Erythroblast (primary cell): ENCODE data around the gene FAM153A.
"Not testable (repeated sequence)": the region's sequence is repeated elsewhere in the genome, so short reads cannot be mapped to it uniquely, and the experiment has no call there.

Experiments
- DNase-seq, 2 experiments: peaks; one replicate each; lab custom pipeline; 2025; lab: John Stamatoyannopoulos, UW

FAM153A gene

DNA sequence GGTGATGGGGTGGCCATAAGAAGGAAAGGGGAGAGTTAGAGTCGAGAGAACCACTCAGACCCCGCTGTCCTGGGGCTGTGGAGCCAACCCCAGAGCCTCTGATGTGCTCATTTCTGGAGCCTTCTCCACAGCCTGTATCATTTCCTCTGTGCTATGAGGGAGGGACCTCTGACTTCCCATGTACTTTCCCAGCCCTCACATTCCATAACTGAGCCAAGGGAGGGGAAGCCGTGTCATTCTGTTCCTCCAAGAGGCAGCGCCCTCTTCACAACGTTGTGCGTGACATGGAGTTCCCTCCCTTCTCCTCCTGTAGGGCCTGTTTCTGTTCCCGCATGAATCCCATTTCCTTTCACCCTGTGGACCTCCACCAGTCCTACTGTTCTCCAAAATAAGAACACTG, 57.8 kb downstream of the FAM153A start:
- not testable (repeated sequence) for DNase-seq

DNA sequence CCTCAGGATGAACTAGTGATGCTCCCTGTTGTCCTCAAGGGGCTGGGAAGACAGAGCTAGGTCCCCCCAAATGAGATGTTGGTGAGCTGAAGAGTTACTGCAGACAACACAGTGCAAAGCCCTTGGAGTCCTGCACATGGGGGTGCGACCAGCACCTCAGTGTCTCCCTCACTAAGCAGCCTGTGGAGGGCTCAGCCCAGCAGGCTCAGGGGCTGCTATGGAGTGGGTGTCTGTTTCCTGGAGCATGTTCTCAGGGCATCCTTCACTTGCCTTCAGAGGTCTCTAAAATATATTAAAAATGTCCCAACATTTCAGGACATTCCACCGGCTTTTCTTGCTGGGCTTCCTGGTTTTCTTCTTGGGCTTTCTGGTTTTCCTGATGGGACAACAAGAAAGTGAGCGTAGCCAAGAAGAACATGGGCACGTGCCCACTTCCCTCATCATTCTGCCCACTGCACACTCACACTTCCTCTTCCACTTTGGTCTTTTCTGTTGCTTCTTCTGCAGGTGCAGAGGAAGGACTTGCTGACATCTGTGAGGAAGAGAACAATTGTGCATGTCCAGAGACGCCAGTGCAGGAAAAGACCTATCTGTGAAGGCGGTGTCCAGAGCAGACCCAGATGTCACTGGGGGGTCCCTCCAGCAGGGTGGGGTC, 58.7 kb downstream of the FAM153A start:
- DNase-seq = not testable (repeated sequence)

DNA sequence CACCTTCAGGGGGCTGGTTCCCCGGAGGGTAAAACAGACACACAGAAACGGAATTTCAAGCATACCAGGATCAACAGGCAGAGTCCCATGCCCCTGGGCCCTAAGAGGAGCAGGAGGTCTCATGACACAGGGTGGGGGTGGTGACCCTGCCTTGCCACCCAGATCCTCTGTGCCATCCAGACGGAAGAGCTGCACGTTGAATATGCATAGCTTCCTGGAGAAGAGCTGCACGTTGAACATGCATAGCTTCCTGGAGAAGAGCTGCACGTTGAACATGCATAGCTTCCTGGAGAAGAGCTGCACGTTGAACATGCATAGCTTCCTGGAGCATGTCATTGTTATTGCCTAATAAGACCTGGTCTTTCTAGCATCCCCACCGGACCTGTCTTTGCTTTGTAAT, 59.9 kb downstream of the FAM153A start:
- not testable (repeated sequence) for DNase-seq

DNA sequence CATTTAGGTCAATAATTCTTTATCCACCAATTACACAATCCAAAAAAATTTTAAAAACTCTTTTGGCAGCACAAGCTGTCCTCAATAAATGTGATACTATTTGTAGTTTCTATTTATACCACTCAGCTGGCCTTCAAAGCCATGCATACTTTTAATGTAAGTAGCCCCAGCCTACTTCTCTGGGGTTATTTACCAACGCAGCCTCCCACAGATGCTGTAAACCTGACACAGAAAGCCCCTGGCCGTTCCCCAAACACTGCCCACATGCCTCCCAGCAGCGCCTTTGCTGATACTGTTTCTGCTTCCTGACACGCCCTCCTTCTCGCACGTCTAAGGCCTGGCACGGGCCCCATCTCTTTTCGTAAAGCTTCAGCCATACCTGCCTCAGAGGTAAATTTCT, 62.7 kb downstream of the FAM153A start:
- not testable (repeated sequence) for DNase-seq

DNA sequence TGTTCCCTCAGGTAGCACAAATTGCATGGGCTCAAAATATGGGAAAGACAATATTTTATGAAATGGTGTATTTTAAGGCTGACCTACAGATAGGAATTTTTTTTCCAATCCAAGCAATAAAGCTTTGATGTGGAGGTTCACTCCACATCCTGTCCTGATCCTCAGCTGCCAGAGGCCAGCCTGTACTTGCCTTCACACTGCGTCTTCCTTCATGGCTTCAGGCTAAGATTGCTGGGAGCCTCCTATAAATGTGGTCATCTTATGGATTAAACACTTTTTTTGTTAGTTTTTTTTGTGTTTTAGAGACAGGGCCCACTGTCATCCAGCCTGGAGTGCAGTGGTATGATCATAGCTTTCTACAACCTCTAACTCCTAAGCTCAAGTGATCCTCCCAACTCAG, 67.3 kb downstream of the FAM153A start:
- not testable (repeated sequence) for DNase-seq

DNA sequence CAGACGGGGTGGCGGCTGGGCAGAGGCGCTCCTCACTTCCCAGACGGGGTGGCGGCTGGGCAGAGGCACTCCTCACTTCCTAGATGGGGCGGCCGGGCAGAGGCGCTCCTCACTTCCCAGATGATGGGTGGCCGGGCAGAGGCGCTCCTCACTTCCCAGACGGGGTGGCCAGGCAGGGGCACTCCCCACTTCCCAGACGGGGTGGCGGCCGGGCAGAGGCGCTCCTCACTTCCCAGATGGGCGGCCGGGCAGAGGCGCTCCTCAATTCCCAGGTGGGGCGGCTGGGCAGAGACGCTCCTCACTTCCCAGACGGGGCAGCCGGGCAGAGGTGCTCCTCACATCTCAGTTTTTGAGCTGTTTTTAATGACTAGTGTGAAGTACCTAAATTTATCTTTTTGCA, 86.6 kb downstream of the FAM153A start:
- not testable (repeated sequence) for DNase-seq

DNA sequence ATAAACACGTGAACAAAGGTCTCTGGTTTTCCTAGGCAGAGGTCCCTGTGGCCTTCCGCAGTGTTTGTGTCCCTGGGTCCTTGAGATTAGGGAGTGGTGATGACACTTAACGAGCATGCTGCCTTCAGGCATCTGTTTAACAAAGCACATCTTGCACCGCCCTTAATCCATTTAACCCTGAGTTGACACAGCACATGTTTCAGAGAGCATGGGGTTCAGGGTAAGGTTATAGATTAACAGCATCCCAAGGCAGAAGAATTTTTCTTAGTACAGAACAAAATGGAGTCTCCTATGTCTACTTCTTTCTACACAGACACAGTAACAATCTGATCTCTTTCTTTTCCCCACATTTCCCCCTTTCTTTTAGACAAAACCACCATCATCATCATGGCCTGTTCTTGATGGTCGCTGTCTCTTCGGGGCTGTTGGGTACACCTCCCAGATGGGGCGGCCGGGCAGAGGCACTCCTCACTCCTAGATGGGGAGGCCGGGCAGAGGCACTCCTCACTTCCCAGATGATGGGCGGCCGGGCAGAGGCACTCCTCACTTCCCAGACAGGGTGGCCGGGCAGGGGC, 87.3 kb downstream of the FAM153A start:
- not testable (repeated sequence) for DNase-seq

DNA sequence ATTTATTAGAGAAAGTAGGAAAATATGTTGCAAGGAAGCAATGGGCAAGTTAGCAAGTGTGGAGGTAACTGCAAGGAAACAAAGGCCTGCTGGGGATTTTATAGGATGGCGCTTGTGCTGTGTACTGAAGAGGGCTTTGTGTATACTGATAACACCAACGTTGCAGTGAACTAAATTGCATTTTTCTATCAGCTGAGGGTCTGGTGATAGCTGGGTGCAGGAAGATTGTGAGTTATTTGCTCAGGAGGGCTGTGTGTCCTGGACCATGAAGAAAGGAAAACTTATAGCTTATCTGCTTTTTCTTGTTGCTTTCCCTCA, 88.2 kb downstream of the FAM153A start:
- DNase-seq = not testable (repeated sequence)

DNA sequence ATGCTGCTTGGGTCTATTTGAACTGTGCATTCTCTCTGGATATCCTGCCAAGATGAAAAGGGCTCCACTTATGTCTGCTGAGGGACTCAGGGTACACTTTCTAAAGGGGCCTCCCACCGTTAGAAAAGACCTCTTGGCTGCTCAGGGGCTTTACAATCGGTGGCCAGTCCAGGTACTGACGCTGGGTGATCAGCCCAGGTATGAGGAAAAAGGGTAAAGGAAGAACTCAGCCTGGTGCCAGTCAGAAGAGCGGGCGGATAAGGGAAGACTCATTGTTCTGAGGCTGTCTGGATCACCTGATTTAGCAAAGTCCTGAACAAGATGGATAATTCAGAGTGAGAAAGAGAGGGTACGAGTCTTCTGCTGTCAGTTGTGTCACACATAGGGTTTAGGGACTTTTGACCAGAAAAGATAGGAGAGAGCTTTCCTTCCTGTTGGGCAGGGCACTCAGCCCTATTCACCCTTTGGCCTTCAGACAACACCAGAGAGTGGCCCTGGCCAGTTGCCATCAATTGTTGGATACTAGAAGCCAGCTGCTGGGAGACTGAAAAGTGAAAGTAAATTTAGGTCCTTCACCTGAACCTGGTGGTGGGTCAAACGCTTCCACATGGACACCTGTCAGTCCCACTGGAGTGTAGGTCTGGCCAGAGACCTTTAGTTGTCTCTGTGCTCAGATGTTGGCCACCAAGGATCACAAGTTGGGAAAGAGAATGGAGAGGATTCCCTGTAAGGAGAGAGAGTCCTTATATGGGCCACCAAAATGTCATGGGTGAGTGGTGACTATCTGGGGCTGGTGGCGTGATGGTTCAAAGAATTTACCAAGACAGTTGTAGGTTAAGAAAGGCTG, 88.8 kb downstream of the FAM153A start:
- DNase-seq = not testable (repeated sequence)

DNA sequence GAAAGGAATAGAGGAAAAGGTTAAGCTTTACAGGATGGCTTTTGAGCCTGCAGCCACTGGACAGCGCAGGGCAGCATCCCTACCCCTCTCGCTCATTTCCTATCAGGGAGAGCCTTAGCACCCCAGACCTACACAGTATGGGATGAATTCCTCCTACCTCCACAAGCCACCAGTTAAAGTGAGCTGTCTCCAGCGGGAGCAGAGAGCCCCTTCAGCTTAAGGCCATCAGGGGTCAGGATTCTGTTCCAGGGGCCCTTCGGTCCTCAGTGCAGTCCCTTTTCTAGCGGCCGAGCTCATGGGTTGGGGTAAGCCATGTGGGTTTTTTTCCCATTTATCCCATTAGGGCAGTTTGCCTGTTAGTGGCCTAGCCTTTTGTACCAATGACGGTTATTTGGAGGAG, 89.7 kb downstream of the FAM153A start:
- DNase-seq = not testable (repeated sequence)

DNA sequence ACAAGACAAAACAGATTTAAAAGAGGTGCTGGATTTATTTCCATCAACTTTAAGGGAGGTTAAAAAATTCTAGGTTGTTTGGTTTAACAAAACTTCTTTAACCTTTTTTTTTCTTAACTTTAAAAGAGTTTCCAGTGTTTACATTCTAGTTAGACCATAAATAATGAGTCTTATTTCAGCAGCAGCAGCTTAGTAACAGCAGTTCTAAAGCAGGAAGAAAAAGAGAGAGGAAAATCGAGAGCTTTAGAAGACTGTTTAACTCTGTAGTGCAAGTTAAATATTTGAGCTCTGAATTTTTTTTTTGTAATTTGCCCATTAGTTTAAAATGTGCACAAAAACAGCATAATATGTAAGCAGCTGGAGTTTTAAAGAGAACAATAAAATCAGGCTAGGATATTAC, 90.2 kb downstream of the FAM153A start:
- DNase-seq = not testable (repeated sequence)

DNA sequence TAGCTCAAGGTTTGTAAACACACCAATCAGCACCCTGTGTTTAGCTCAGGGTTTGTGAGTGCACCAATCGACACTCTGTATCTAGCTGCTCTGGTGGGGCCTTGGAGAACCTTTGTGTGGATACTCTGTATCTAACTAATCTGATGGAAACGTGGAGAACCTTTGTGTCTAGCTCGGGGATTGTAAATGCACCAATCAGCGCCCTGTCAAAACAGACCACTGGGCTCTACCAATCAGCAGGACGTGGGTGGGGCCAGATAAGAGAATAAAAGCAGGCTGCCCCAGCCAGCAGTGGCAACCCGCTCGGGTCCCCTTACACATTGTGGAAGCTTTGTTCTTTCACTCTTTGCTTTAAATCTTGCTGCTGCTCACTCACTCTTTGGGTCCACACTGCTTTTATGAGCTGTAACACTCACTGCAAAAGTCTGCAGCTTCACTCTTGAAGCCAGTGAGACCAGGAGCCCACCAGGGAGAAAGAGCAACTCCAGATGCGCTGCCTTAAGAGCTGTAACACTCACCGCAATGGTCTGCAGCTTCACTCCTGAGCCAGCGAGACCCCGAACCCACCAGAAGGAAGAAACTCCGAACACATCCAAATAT, 93.6 kb downstream of the FAM153A start:
- not testable (repeated sequence) for DNase-seq

DNA sequence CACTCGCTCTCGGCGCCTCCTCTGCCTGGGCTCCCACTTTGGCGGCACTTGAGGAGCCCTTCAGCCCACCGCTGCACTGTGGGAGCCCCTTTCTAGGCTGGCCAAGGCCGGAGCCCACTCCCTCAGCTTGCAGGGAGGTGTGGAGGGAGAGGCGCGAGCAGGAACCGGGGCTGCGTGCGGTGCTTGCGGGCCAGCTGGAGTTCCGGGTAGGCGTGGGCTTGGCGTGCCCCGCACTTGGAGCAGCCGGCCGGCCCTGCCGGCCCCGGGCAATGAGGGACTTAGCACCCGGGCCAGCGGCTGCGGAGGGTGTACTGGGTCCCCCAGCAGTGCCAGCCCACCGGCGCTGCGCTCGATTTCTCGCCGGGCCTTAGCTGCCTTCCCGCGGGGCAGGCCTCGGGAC, 94.6 kb downstream of the FAM153A start:
- DNase-seq = not testable (repeated sequence)

DNA sequence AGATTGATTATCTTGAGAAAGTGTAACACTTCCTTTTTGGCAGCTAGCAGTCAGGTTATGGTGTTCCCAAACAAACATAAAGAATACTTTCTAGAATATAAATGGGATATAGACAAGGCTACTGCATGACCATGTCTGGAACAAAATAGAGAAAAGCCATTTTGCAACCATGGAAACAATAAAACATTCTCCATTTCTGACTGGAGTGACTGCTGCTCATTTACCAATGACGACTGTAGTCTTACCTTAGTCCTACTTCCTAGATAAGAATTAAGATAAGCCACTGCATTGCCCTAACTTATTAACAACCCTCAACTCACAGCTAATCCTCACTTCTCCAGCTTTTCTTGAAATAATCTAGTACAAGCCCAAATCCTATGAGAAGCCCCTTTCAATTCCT, 100.8 kb downstream of the FAM153A start:
- DNase-seq = not testable (repeated sequence)
